ENCODE data around the gene NEGR1.

Gene NEGR1

DNA sequence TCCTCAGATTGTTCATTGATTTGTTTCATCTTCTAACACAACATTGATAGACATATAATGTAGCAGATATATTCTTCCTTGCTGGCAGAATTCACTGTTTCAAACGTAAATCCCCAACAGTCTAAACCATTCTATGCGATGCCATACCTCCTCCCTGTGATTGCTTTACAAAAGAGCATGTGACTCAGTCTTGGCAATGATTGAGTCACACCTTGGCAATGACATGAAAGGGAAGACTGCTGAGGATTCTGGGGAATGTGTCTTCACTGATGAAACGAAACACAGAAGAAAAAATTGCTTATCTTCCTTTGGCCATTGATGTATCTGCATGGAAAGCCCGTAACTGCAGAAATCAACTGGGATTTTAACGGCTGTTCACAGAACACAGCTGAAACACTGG is 791.9 kb downstream of the NEGR1 start:
- H3K27me3 ChIP-seq (ENCODE audit: insufficient read depth, low read depth) = no peaks in the 10 kb centered on the region
- H2AFZ ChIP-seq (ENCODE audit: low read depth) = no peak overlapping the region
- no peaks in the 10 kb centered on the region for H3K4me1 ChIP-seq (ENCODE audit: low read depth, poor library complexity, severe bottlenecking)
- H4K20me1 ChIP-seq (ENCODE audit: insufficient read depth) = no peaks in the 10 kb centered on the region
- no peak overlapping the region for H3K4me3 ChIP-seq (IDR thresholded peaks at IDR 0.05; ENCODE audit: insufficient read depth, low read depth, low read length)
- no peaks in the 10 kb centered on the region for H3K36me3 ChIP-seq (ENCODE audit: insufficient read depth)
- no peak overlapping the region for H3K9ac ChIP-seq
- TF ChIP-seq, protein P1, sequence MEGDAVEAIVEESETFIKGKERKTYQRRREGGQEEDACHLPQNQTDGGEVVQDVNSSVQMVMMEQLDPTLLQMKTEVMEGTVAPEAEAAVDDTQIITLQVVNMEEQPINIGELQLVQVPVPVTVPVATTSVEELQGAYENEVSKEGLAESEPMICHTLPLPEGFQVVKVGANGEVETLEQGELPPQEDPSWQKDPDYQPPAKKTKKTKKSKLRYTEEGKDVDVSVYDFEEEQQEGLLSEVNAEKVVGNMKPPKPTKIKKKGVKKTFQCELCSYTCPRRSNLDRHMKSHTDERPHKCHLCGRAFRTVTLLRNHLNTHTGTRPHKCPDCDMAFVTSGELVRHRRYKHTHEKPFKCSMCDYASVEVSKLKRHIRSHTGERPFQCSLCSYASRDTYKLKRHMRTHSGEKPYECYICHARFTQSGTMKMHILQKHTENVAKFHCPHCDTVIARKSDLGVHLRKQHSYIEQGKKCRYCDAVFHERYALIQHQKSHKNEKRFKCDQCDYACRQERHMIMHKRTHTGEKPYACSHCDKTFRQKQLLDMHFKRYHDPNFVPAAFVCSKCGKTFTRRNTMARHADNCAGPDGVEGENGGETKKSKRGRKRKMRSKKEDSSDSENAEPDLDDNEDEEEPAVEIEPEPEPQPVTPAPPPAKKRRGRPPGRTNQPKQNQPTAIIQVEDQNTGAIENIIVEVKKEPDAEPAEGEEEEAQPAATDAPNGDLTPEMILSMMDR (conservative IDR thresholded peaks at IDR 0.05; ENCODE audit: low read depth, low read length) = no peak
- no peak overlapping the region for H3K4me2 ChIP-seq
- H3K27ac ChIP-seq = no peak overlapping the region
- H3K79me2 ChIP-seq (ENCODE audit: insufficient read depth, low read depth) = no peaks in the 10 kb centered on the region

DNA sequence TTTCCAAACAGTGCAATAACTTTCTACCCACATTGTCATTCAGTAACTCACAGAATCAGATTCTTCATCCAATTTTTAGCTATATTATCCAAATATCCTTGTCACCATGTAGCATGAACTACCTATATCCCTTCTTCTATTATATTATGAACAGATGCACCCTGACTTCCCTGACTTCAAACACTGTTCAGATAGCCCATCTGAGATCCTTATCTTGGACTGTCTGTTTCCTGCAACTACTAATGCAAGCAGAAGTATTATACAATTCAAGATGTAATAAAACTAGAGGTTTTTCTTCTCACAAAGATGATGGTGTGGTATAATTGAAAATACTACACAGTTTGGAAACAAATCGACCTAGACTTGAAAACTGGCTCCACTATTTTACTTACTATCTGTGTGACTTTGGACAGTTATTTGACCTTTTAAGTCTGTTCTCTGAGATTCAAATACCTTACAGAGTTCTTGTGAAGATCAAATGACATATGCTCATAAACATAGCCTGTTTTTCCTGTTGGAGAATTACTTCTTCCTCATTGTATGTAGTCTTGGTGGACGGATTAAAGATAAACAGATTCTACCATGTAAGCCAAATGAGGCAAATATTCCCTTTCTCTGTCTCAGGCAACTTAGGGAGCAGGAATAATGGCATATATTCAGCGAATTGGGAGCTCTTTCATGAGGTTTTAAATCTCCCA is 793.6 kb downstream of the NEGR1 start:
- Histone ChIP-seq H2AFZ (ENCODE audit: low read depth) (no peak overlapping the region), H3K4me3 (IDR thresholded peaks at IDR 0.05; ENCODE audit: insufficient read depth, low read depth, low read length) (no peak overlapping the region), H3K79me2 (ENCODE audit: insufficient read depth, low read depth) (no peaks in the 10 kb centered on the region), H3K4me1 (ENCODE audit: low read depth, poor library complexity, severe bottlenecking) (no peaks in the 10 kb centered on the region), H4K20me1 (ENCODE audit: insufficient read depth) (no peaks in the 10 kb centered on the region), H3K27ac (no peak overlapping the region), H3K9ac (no peak overlapping the region), H3K4me2 (no peak overlapping the region), H3K27me3 (ENCODE audit: insufficient read depth, low read depth) (no peaks in the 10 kb centered on the region), H3K36me3 (ENCODE audit: insufficient read depth) (no peaks in the 10 kb centered on the region)
- TF ChIP-seq, protein P1 (conservative IDR thresholded peaks at IDR 0.05; ENCODE audit: low read depth, low read length) = no peak

DNA sequence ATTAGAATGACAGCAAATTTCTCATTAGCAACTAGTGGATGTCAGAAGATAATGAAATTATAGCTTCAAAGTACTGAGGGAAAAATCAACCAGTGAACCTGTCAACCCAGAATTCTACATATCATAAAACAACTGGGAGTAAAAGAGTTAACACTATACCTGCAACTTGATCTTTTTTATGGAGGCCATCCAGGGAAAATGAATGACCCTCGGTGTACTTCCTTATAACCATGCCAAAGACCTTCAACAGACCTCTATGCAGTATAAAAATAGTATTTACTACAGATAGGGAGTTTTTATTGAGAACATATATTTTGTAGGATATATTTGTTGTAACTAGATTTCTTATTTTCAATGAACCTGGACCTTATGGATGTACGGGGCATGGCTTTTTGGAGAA is 809.0 kb downstream of the NEGR1 start:
- H4K20me1 ChIP-seq (ENCODE audit: insufficient read depth) = no peaks in the 10 kb centered on the region
- no peak overlapping the region for H3K27ac ChIP-seq
- no peaks in the 10 kb centered on the region for H3K27me3 ChIP-seq (ENCODE audit: insufficient read depth, low read depth)
- H3K4me3 ChIP-seq (IDR thresholded peaks at IDR 0.05; ENCODE audit: insufficient read depth, low read depth, low read length) = no peak overlapping the region
- H2AFZ ChIP-seq (ENCODE audit: low read depth) = no peak overlapping the region
- TF ChIP-seq, protein P1 (conservative IDR thresholded peaks at IDR 0.05; ENCODE audit: low read depth, low read length) = no peak
- H3K79me2 ChIP-seq (ENCODE audit: insufficient read depth, low read depth) = no peaks in the 10 kb centered on the region
- no peak overlapping the region for H3K9ac ChIP-seq
- H3K4me2 ChIP-seq = no peak overlapping the region
- H3K4me1 ChIP-seq (ENCODE audit: low read depth, poor library complexity, severe bottlenecking) = no peaks in the 10 kb centered on the region
- no peaks in the 10 kb centered on the region for H3K36me3 ChIP-seq (ENCODE audit: insufficient read depth)

DNA sequence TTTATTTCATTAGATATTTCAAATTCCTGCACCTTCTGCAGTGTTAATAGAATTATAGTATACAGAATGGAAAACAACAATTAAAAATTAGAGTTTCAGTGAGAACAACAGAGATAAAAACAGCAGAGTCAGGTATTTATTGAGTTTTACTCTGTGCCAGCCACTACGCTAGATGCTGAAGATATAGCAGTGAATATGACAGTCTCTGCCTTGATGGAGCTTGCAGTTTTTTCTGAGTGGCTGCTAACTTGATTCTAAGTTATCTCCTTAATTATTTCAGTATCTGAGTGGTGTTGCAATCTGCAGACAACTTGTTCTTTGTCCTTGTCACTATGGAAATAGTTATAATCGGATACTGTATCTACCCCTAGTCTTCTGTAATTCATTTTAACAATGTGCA is 817.2 kb downstream of the NEGR1 start:
- Histone ChIP-seq H3K4me3 (IDR thresholded peaks at IDR 0.05; ENCODE audit: insufficient read depth, low read depth, low read length) (no peak overlapping the region), H3K27me3 (ENCODE audit: insufficient read depth, low read depth) (no peaks in the 10 kb centered on the region), H3K4me1 (ENCODE audit: low read depth, poor library complexity, severe bottlenecking) (no peaks in the 10 kb centered on the region), H4K20me1 (ENCODE audit: insufficient read depth) (no peaks in the 10 kb centered on the region), H3K4me2 (no peak overlapping the region), H2AFZ (ENCODE audit: low read depth) (no peak overlapping the region), H3K27ac (no peak overlapping the region), H3K9ac (no peak overlapping the region), H3K36me3 (ENCODE audit: insufficient read depth) (no peaks in the 10 kb centered on the region), H3K79me2 (ENCODE audit: insufficient read depth, low read depth) (no peaks in the 10 kb centered on the region)
- TF ChIP-seq, protein P1 (conservative IDR thresholded peaks at IDR 0.05; ENCODE audit: low read depth, low read length) = no peak

Data from KMS-11 (cell line).